Neural crest cell (in vitro differentiated cells): ENCODE data around the gene PRG2. TPM values are rescaled to one million over a fixed set of nuclear protein-coding genes. Genes with fewer than 3 reads are reported as not detected.

Source experiments
- DNase-seq: peaks from one replicate; pipeline ENCODE4 v3.0.0; 2021; ENCODE audit warnings: low read depth, mixed read lengths, low spot score
- H3K27ac Mint-ChIP-seq: one replicate; pipeline ENCODE4 v1.8.0; 2021; ENCODE audit warnings: mild to moderate bottlenecking, mixed read lengths; ENCODE audit not compliant: unreplicated experiment
- H3K27me3 Mint-ChIP-seq: 2 replicates; pipeline ENCODE4 v1.8.0; 2021; ENCODE audit warnings: low read depth, mild to moderate bottlenecking, mixed read lengths
- H3K36me3 Mint-ChIP-seq: 2 replicates; pipeline ENCODE4 v1.8.0; 2021; ENCODE audit warnings: low read depth, mild to moderate bottlenecking, mixed read lengths
- H3K4me1 Mint-ChIP-seq: 2 replicates; pipeline ENCODE4 v1.8.0; 2021; ENCODE audit warnings: mixed read lengths
- H3K4me3 Mint-ChIP-seq: one replicate; pipeline ENCODE4 v1.8.0; 2021; ENCODE audit warnings: mild to moderate bottlenecking, mixed read lengths
- H3K9me3 Mint-ChIP-seq: 2 replicates; pipeline ENCODE4 v1.8.0; 2021; ENCODE audit warnings: mixed read lengths
- CTCF ChIP-seq: fragments of 200-600 bp; sonication (generic); conservative IDR thresholded peaks from 2 replicates; pipeline ENCODE4 v1.5.0; 2021; ENCODE audit warnings: antibody characterized with exemption, mild to moderate bottlenecking
- total RNA-seq: library from RNA; stranded (reverse); gene quantifications from 2 replicates; pipeline ENCODE4 v1.2.1, GENCODE V29; 2021

PRG2 gene
- total RNA-seq, 1 donor from 2014 or later = not detected

- TF ChIP-seq CTCF = no peak
- Mint-ChIP-seq H3K4me3 (no peak overlapping the region), H3K27ac (no peak overlapping the region), H3K27me3 (peaks cover 49% of the 10 kb centered on the region), H3K4me1 (no peaks in the 10 kb centered on the region), H3K9me3 (no peaks in the 10 kb centered on the region), H3K36me3 (no peaks in the 10 kb centered on the region)
- DNase-seq = no peak
These were observed 3.0 kb downstream of the PRG2 start for GRCh38 chr11:57387289-57388030.

- H3K9me3 Mint-ChIP-seq = no peaks in the 10 kb centered on the region
- H3K4me3 Mint-ChIP-seq = no peak overlapping the region
- H3K36me3 Mint-ChIP-seq = no peaks in the 10 kb centered on the region
- H3K27ac Mint-ChIP-seq = no peak overlapping the region
- H3K27me3 Mint-ChIP-seq = peaks cover 55% of the 10 kb centered on the region
- H3K4me1 Mint-ChIP-seq = no peaks in the 10 kb centered on the region
- DNase-seq = no peak
- no peak for TF ChIP-seq CTCF
These were observed 4.1 kb downstream of the PRG2 start for GRCh38 chr11:57386178-57386940.

GRCh38 chr11:57380975-57381374, 9.5 kb downstream of the PRG2 start, which contains the start of gene PRG3:
Gene PRG3 (minus strand): TSS chr11:57381150. CDS start chr11:57380708, 442 bp downstream.
- TF ChIP-seq CTCF = no peak
- no peaks in the 10 kb centered on the region for H3K4me1 Mint-ChIP-seq
- no peak within 1 kb of the TSS for H3K4me3 Mint-ChIP-seq
- peaks cover 64% of the 10 kb centered on the region for H3K27me3 Mint-ChIP-seq
- H3K27ac Mint-ChIP-seq = no peak within 1 kb of the TSS
- DNase-seq = no peak
- no peaks in the 10 kb centered on the region for H3K36me3 Mint-ChIP-seq
- H3K9me3 Mint-ChIP-seq = no peaks in the 10 kb centered on the region

GRCh38 chr11:57379732-57380131, 10.7 kb downstream of the PRG2 start:
- H3K9me3 Mint-ChIP-seq = no peaks in the 10 kb centered on the region
- no peaks in the 10 kb centered on the region for H3K4me1 Mint-ChIP-seq
- H3K4me3 Mint-ChIP-seq = no peak overlapping the region
- peaks cover 56% of the 10 kb centered on the region for H3K27me3 Mint-ChIP-seq
- peak; percentile 15 for DNase-seq
- H3K27ac Mint-ChIP-seq = peak overlapping the region; percentile 23
- no peak for TF ChIP-seq CTCF
- no peaks in the 10 kb centered on the region for H3K36me3 Mint-ChIP-seq

- Mint-ChIP-seq H3K27ac (no peak overlapping the region), H3K4me1 (no peaks in the 10 kb centered on the region), H3K36me3 (no peaks in the 10 kb centered on the region), H3K9me3 (peaks cover 4% of the 10 kb centered on the region), H3K27me3 (peaks cover 56% of the 10 kb centered on the region), H3K4me3 (no peak overlapping the region)
- no peak for TF ChIP-seq CTCF
- DNase-seq = no peak
These were observed 12.3 kb downstream of the PRG2 start for GRCh38 chr11:57378186-57378585.
